ENCODE results near the gene TBXA2R. TPM values are rescaled to one million over a fixed set of nuclear protein-coding genes. Genes with fewer than 3 reads are reported as not detected.

The TBXA2R gene
- total and polyA plus RNA-seq, 2 of the 4 experiments (the other 2 are of a cell fraction): 0.36 to 2.3 TPM

DNA sequence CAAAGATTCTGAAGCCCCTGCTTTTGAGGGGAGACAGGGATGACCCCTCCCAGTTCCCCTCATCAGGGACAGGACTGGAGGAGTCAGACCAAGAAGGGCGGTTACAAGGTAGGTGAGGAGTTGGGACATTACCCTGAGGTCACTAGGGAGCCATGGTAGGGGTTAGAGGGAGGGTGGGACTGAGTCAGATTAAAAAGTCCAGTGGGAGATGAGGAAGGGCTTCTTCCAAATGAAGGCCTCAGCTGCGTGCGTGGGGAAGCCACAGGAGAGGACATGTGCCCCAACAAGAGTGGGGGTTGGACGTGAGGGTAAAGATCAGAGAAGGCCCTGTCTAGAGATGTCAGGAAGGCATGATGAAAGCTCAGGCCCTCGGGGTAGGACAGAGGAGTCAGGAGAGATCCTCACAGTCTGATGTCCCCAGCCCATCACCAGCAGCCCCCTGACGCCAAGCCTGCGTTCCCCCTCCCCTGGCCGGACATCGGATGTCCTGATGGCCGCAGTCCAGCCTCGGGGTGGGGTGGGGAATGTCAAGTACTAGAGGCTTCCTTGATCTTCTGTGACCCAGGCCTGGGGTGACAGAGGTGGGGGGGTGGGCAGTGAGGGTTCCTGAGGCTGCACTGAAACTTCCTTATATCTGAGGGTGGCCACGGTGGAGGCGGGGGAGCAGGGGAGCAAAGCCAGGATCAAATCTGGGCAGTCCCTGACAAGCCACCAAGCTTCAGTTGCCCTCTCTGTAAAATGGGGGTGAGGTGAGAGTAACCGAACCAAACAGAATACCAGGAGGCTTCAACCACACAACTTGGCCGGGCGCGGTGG, 42.8 kb downstream of the TBXA2R start:
- Histone ChIP-seq H3K9ac (ENCODE audit: low read depth, low read length) (no peak overlapping the region), H3K14ac (replicated peaks; ENCODE audit: low read depth, low read length) (no peak overlapping the region), H3K9me3 (ENCODE audit: control insufficient read depth, insufficient read depth, low read length) (no peaks in the 10 kb centered on the region), H3K9me1 (ENCODE audit: insufficient read depth, low read length) (0 out of 2 replicates have a peak, but pooled peaks cover 3% of the 10 kb centered on the region), H4K20me1 (ENCODE audit: insufficient read depth, low read length) (no peaks in the 10 kb centered on the region), H2BK120ac (ENCODE audit: low read depth, low read length) (no peak overlapping the region), H3K23ac (ENCODE audit: low read depth, low read length) (no peak overlapping the region), H2AK5ac (ENCODE audit: low read depth, low read length) (peak overlapping the region; percentile 28; the same call in 1 of the 2 replicates), H3K27me3 (ENCODE audit: control insufficient read depth, insufficient read depth, low read length) (no peaks in the 10 kb centered on the region), H3K4ac (ENCODE audit: low read depth, low read length) (no peak overlapping the region), H4K91ac (ENCODE audit: insufficient read depth, low read depth, low read length) (no peak overlapping the region), H2BK15ac (ENCODE audit: low read depth, low read length) (no peak overlapping the region), H3K27ac (ENCODE audit: insufficient read depth, low read length) (no peak overlapping the region), H2BK20ac (ENCODE audit: low read depth, low read length) (no peak overlapping the region), H3K4me2 (ENCODE audit: low read depth, low read length) (no peak overlapping the region), H4K5ac (ENCODE audit: low read depth, low read length) (no peak overlapping the region), H2AFZ (replicated peaks; ENCODE audit: low read length, poor library complexity) (no peak overlapping the region), H3K4me1 (ENCODE audit: control insufficient read depth, insufficient read depth, low read length) (no peaks in the 10 kb centered on the region), H3K18ac (ENCODE audit: low read depth, low read length) (no peak overlapping the region), H3K36me3 (ENCODE audit: control insufficient read depth, insufficient read depth, low read length) (no peaks in the 10 kb centered on the region), H2BK5ac (ENCODE audit: low read depth, low read length, poor library complexity, severe bottlenecking) (no peak overlapping the region), H2AK9ac (replicated peaks; ENCODE audit: low read depth, low read length, poor library complexity) (peak overlapping the region; percentile 6), H4K8ac (ENCODE audit: low read depth in 2 of 2, low read length in 2 of 2) (no peak overlapping the region), H3K4me3 (ENCODE audit: insufficient read depth, low read depth, low read length) (no peak overlapping the region), H3K56ac (ENCODE audit: extremely low read depth, insufficient read depth, low read length) (no peak overlapping the region), H3K79me1 (ENCODE audit: low read depth in 1 of 2, low read length in 2 of 2) (no peaks in the 10 kb centered on the region)
- POLR2A ChIA-PET (ENCODE audit: unreplicated experiment): no interaction called here
- intact Hi-C loops (cut with micrococcal nuclease): no loop called here
- in situ Hi-C loops (cut with MboI; ENCODE audit: low sequenced_read_pairs): no loop called here
- no TSS peak for BruUV-seq (replicated peaks)
- dilution Hi-C loops (cut with HindIII; ENCODE audit: low sequenced_read_pairs, unreplicated experiment): no loop called here
- ATAC-seq (ENCODE audit: low read depth) (no peak), DNase-seq (no peak)
- CTCF ChIA-PET: no interaction called here
- TF ChIP-seq RCOR1 (IDR thresholded peaks at IDR 0.05; ENCODE audit: insufficient replicate concordance, low read length): no peak
- no peak for TF ChIP-seq CHD1 (IDR thresholded peaks at IDR 0.05; ENCODE audit: low read depth, low read length)
- TF ChIP-seq FOS (IDR thresholded peaks at IDR 0.05; ENCODE audit: low read depth, low read length): no peak
- TF ChIP-seq, protein P1, sequence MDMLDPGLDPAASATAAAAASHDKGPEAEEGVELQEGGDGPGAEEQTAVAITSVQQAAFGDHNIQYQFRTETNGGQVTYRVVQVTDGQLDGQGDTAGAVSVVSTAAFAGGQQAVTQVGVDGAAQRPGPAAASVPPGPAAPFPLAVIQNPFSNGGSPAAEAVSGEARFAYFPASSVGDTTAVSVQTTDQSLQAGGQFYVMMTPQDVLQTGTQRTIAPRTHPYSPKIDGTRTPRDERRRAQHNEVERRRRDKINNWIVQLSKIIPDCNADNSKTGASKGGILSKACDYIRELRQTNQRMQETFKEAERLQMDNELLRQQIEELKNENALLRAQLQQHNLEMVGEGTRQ (IDR thresholded peaks at IDR 0.05; ENCODE audit: low read depth, low read length): no peak
- TF ChIP-seq, protein P2, sequence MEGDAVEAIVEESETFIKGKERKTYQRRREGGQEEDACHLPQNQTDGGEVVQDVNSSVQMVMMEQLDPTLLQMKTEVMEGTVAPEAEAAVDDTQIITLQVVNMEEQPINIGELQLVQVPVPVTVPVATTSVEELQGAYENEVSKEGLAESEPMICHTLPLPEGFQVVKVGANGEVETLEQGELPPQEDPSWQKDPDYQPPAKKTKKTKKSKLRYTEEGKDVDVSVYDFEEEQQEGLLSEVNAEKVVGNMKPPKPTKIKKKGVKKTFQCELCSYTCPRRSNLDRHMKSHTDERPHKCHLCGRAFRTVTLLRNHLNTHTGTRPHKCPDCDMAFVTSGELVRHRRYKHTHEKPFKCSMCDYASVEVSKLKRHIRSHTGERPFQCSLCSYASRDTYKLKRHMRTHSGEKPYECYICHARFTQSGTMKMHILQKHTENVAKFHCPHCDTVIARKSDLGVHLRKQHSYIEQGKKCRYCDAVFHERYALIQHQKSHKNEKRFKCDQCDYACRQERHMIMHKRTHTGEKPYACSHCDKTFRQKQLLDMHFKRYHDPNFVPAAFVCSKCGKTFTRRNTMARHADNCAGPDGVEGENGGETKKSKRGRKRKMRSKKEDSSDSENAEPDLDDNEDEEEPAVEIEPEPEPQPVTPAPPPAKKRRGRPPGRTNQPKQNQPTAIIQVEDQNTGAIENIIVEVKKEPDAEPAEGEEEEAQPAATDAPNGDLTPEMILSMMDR (conservative IDR thresholded peaks at IDR 0.05; ENCODE audit: low read depth, low read length): no peak
- 86% methylated on average over 2 of the region's 17 CpGs; no CpG with 5 or more reads in 1 of the 2 experiments for WGBS, 2 experiments (ENCODE audit: extremely low coverage in 2 of 2, insufficient read length in 1 of 2)
